Kidney epithelial cell (primary cell): ENCODE data around the gene PAQR5. TPM values are rescaled to one million over a fixed set of nuclear protein-coding genes. Genes with fewer than 3 reads are reported as not detected.
A peak's percentile ranks its signal among the peaks of the same experiment; 100 is the strongest.

Experiments
- DNase-seq: peaks from one replicate; pipeline ENCODE4 v3.0.0-alpha.2; 2010; ENCODE audit warnings: low read depth
- H3K27me3 ChIP-seq: 2 replicates; pipeline ENCODE4 v1.6.0; 2011; ENCODE audit warnings: low read length; ENCODE audit not compliant: control insufficient read depth, insufficient read depth
- H3K36me3 ChIP-seq: 2 replicates; pipeline ENCODE4 v1.5.1; 2011; ENCODE audit warnings: low read length; ENCODE audit not compliant: control insufficient read depth, insufficient read depth
- H3K4me3 ChIP-seq: 2 replicates; pipeline ENCODE4 v1.5.1; 2011; ENCODE audit warnings: low read depth, mild to moderate bottlenecking, control low read depth, low read length
- total RNA-seq: library from RNA; depleted of rRNA; stranded (reverse); fragments of >200 nt; gene quantifications from 2 replicates; pipeline ENCODE4 v1.2.3, GENCODE V29; 2015
- TF ChIP-seq, protein P1 (sequence below): IDR thresholded peaks from 2 replicates; pipeline ENCODE4 v1.5.1; 2011; ENCODE audit warnings: mild to moderate bottlenecking, moderate library complexity, low read length, control low read depth, inconsistent platforms; ENCODE audit not compliant: insufficient read depth, poor library complexity, severe bottlenecking

The PAQR5 gene
- total RNA-seq, 1 donor from 2014 or later = 9.7 TPM

DNA sequence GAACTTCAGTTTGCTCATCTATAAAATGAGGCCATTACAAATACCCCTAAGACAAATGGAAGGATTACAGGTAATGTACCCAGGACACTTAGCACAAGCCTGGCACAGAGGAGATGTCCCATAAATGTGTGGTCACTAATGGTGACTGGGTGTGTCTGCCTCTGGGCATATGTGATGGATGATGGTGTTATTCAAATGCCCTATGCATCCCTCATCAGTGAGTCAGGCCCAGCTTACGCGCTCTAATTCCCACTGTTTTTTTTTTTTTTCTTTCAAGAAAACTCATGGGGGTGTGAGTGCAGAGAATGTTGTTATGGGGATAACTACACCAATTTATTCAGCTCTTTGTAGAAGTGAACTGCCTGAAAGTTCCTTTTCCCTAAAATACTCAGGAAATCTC is 91.9 kb downstream of the PAQR5 start:
- no peak overlapping the region for H3K4me3 ChIP-seq
- peak; percentile 63 for DNase-seq
- no peaks in the 10 kb centered on the region for H3K27me3 ChIP-seq
- no peaks in the 10 kb centered on the region for H3K36me3 ChIP-seq
- TF ChIP-seq, protein P1, sequence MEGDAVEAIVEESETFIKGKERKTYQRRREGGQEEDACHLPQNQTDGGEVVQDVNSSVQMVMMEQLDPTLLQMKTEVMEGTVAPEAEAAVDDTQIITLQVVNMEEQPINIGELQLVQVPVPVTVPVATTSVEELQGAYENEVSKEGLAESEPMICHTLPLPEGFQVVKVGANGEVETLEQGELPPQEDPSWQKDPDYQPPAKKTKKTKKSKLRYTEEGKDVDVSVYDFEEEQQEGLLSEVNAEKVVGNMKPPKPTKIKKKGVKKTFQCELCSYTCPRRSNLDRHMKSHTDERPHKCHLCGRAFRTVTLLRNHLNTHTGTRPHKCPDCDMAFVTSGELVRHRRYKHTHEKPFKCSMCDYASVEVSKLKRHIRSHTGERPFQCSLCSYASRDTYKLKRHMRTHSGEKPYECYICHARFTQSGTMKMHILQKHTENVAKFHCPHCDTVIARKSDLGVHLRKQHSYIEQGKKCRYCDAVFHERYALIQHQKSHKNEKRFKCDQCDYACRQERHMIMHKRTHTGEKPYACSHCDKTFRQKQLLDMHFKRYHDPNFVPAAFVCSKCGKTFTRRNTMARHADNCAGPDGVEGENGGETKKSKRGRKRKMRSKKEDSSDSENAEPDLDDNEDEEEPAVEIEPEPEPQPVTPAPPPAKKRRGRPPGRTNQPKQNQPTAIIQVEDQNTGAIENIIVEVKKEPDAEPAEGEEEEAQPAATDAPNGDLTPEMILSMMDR = no peak

DNA sequence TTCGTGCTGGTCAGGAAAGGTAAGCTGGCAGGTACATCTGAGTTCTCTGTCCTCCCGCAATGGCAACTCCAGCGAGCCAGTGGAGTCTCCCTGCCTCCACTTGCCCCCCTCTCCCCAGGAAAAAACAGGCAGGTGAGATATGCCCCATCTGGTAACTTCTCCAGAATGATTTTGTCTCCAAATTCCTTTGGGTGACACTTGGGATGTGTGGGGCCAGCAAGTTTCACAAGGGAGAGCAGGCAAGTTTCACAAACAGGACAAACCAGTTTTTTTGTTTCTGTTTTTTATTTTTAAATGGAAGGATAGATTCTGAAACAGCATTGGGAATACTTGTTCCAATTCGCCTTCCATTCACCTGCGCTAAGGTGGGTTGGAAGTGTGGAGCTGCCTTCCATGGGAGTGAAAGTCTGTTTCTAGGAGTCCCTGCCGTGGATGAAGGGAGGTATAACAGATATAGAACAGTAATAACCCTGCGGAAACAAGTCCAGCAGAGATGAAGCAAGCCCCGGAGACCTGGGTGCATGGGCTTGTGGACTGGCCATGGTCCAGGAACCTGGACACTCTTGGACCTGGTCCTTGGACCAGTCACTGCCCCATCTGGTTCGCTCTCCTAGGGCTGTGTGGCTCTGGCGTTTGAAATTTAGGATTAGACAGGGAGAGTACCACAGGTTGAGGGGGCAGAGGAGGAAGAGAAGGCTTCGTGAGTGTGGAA is 92.5 kb downstream of the PAQR5 start:
- H3K36me3 ChIP-seq = no peaks in the 10 kb centered on the region
- DNase-seq = no peak
- H3K4me3 ChIP-seq = no peak overlapping the region
- TF ChIP-seq, protein P1 = no peak
- no peaks in the 10 kb centered on the region for H3K27me3 ChIP-seq

- TF ChIP-seq, protein P1 = no peak
- no peak for DNase-seq
- Histone ChIP-seq H3K27me3 (no peaks in the 10 kb centered on the region), H3K36me3 (no peaks in the 10 kb centered on the region), H3K4me3 (no peak overlapping the region)
Measured at GRCh38 chr15:69392352-69392751, 93.6 kb downstream of the PAQR5 start.

GRCh38 chr15:69393831-69394491 is 95.2 kb downstream of the PAQR5 start:
- no peaks in the 10 kb centered on the region for H3K36me3 ChIP-seq
- DNase-seq = no peak
- TF ChIP-seq, protein P1 = no peak
- H3K27me3 ChIP-seq = no peaks in the 10 kb centered on the region
- H3K4me3 ChIP-seq = no peak overlapping the region

GRCh38 chr15:69394556-69395282 is 96.0 kb downstream of the PAQR5 start:
- no peak for DNase-seq
- Histone ChIP-seq H3K36me3 (no peaks in the 10 kb centered on the region), H3K27me3 (no peaks in the 10 kb centered on the region), H3K4me3 (no peak overlapping the region)
- TF ChIP-seq, protein P1 = peak; percentile 85
